Left hindlimb (tissue), 1 donor: Measurements from ENCODE around the gene ANGPTL8.
A peak's percentile ranks its signal among the peaks of the same experiment; 100 is the strongest.

Source experiments
- DNase-seq: peaks from one replicate; pipeline ENCODE4 v3.0.0-alpha.2; 2018

Gene ANGPTL8

GRCh38 chr19:11238041-11238440 lies 1.4 kb upstream of the ANGPTL8 start:
- no peak for DNase-seq

GRCh38 chr19:11238781-11239376 lies 540 bp upstream of the ANGPTL8 start:
- DNase-seq = no peak

GRCh38 chr19:11240008-11240444 lies 607 bp downstream of the ANGPTL8 start:
- DNase-seq = no peak

- no peak for DNase-seq
Measured at GRCh38 chr19:11242025-11242424, 2.6 kb downstream of the ANGPTL8 start.

GRCh38 chr19:11242864-11243797 lies 3.7 kb downstream of the ANGPTL8 start:
- peak; percentile 87 for DNase-seq

GRCh38 chr19:11243798-11244169 lies 4.4 kb downstream of the ANGPTL8 start:
- no peak for DNase-seq

- DNase-seq = no peak
Measured at GRCh38 chr19:11244846-11245589, 5.6 kb downstream of the ANGPTL8 start.

- no peak for DNase-seq
Measured at GRCh38 chr19:11246941-11247340, 7.5 kb downstream of the ANGPTL8 start.

GRCh38 chr19:11247391-11247790 lies 8.0 kb downstream of the ANGPTL8 start:
- DNase-seq = peak; percentile 80

- DNase-seq = no peak
Measured at GRCh38 chr19:11247934-11248333, 8.5 kb downstream of the ANGPTL8 start.

GRCh38 chr19:11248852-11249251 lies 9.4 kb downstream of the ANGPTL8 start:
- DNase-seq = no peak

GRCh38 chr19:11251217-11251616 lies 11.8 kb downstream of the ANGPTL8 start:
- no peak for DNase-seq

GRCh38 chr19:11251650-11252314 lies 12.4 kb downstream of the ANGPTL8 start:
- no peak for DNase-seq

- DNase-seq = no peak
Measured at GRCh38 chr19:11252665-11253355, 13.4 kb downstream of the ANGPTL8 start.

- DNase-seq = no peak
Measured at GRCh38 chr19:11254666-11255065, 15.2 kb downstream of the ANGPTL8 start.

- peak; percentile 84 for DNase-seq
Measured at GRCh38 chr19:11256189-11256588, 16.8 kb downstream of the ANGPTL8 start.

GRCh38 chr19:11257846-11258380 lies 18.5 kb downstream of the ANGPTL8 start:
- no peak for DNase-seq

- no peak for DNase-seq
Measured at GRCh38 chr19:11260996-11261395, 21.6 kb downstream of the ANGPTL8 start.

GRCh38 chr19:11261431-11261970 lies 22.1 kb downstream of the ANGPTL8 start:
- peak; percentile 63 for DNase-seq

- DNase-seq = peak; percentile 62
Measured at GRCh38 chr19:11261971-11262839, 22.8 kb downstream of the ANGPTL8 start, which contains the start of gene DOCK6. Gene DOCK6, minus strand, starts transcription at chr19:11262524. Its CDS starts 84 bp downstream, at chr19:11262440.

- DNase-seq = no peak
Measured at GRCh38 chr19:11263726-11264125, 24.3 kb downstream of the ANGPTL8 start.
